Peyer's patch (tissue), 4 donors: ENCODE data around the gene RHBDF2. TPM values are rescaled to one million over a fixed set of nuclear protein-coding genes. Genes with fewer than 3 reads are reported as not detected.

ENCODE experiments used
- DNase-seq, 3 donors: peaks; one replicate each; pipeline ENCODE4 v3.0.0-alpha.2; 2017 to 2019
- H3K27ac ChIP-seq, 4 donors: fragments of 200-600 bp; sonication (generic); one replicate each; pipeline ENCODE4 v1.5.1; 2016 to 2019
- H3K27me3 ChIP-seq, 2 donors: fragments of 200-600 bp; sonication (generic); one replicate each; pipeline ENCODE4 v1.5.1; 2019
- H3K36me3 ChIP-seq, 3 donors: fragments of 200-600 bp; sonication (generic); one replicate each; pipeline ENCODE4 v1.5.1; 2016 to 2019
- H3K4me1 ChIP-seq, 4 donors: fragments of 200-600 bp; sonication (generic); one replicate each; pipeline ENCODE4 v1.5.1; 2016 to 2019
- H3K4me3 ChIP-seq, 4 donors: fragments of 200-600 bp; sonication (generic); 1 replicate in 3 of 4; 2 replicates in 1 of 4; pipeline ENCODE4 v1.5.1; 2016 to 2019; ENCODE audit warnings: mild to moderate bottlenecking in 1 of 4
- H3K9me3 ChIP-seq, 4 donors: fragments of 200-600 bp; sonication (generic); one replicate each; pipeline ENCODE4 v1.5.1; 2016 to 2019; ENCODE audit warnings: mild to moderate bottlenecking in 1 of 4
- CTCF ChIP-seq, 6 experiments: fragments of 450-650 bp in 4 of 6; fragments of 200-600 bp in 2 of 6; sonication (generic) in 1 of 6; IDR thresholded peaks; one replicate each; pipeline ENCODE4 v1.5.1; 2017 to 2019; ENCODE audit warnings: antibody characterized with exemption in 6 of 6, mild to moderate bottlenecking in 3 of 6, moderate library complexity in 1 of 6
- POLR2A ChIP-seq, 2 donors: fragments of 450-650 bp; IDR thresholded peaks; one replicate each; pipeline ENCODE4 v1.5.1; 2017; ENCODE audit warnings: antibody characterized with exemption in 2 of 2, mild to moderate bottlenecking in 2 of 2, moderate library complexity in 2 of 2
- total RNA-seq, 4 donors: library from RNA; depleted of rRNA; stranded (reverse); fragments of >200 nt; gene quantifications; one replicate each; pipeline ENCODE4 v1.1.0, GENCODE V29; 2016

The RHBDF2 gene
- total RNA-seq, 4 donors from 2014 or later = 8.8 to 225 (median 33.0) TPM

GRCh38 chr17:76440751-76441362 is 60.4 kb downstream of the RHBDF2 start:
- H3K27ac ChIP-seq = no peak overlapping the region
- TF ChIP-seq CTCF (IDR thresholded peaks at IDR 0.05) = no peak
- no peak for TF ChIP-seq POLR2A (IDR thresholded peaks at IDR 0.05)
- peaks cover 0 to under 1% (median 0%) of the 10 kb centered on the region in 4 donors for H3K4me1 ChIP-seq
- H3K36me3 ChIP-seq = no peaks in the 10 kb centered on the region
- no peaks in the 10 kb centered on the region for H3K9me3 ChIP-seq
- DNase-seq = no peak
- no peak overlapping the region for H3K4me3 ChIP-seq
- no peaks in the 10 kb centered on the region for H3K27me3 ChIP-seq

DNA sequence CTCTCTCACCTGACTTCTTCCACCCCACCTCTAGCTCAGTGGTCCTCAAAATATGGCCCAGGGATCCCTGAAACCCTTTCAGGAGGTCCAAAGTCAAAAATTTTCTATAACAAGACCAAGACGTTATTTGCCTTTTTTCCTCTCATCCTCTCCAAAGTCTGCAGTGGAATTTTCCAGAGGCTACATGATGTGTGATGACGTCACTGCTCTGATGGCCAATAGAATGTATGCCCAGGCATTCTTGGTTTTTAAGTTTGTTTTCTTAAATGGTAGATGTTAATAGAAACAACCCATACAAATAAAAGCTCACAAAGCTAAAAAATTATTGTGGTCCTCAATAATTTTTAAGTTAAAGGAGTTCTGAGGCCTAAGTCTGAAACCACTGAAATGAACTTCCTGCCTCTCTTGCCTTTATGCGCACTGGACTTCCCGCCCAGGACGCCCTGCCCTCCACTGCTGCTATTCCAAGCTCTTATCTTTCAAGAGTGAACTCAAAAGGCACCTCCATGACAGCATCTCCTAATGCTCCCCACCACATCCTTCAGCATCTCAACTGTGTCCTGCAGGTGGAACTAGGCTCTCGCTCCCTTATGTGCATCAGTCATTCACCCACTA is 61.8 kb downstream of the RHBDF2 start:
- TF ChIP-seq POLR2A (IDR thresholded peaks at IDR 0.05) (no peak), CTCF (IDR thresholded peaks at IDR 0.05) (no peak)
- no peaks in the 10 kb centered on the region for H3K9me3 ChIP-seq
- no peak overlapping the region for H3K4me3 ChIP-seq
- H3K27me3 ChIP-seq = no peaks in the 10 kb centered on the region
- H3K27ac ChIP-seq = no peak overlapping the region
- no peak for DNase-seq
- H3K4me1 ChIP-seq = no peaks in the 10 kb centered on the region
- peaks cover 0 to 5% (median 0%) of the 10 kb centered on the region in 3 donors for H3K36me3 ChIP-seq

DNA sequence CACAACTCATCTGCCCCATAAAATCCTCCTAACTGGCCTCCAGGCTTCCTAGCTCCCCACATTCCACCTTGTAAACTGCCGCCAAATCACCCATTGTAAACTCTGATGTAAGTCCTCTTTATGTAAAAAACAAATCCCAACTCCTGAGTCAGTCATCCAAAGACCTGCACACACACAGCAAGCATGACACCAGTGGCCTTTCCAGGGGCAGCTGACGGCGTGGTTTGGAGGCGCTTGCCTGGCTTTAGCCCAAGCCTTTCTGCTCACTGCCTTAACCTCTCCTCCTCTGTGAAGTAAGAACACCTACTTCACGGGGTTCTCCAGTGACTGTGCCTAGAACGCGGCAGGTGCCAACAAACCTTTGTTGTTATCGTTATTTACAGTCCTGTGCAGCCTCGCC is 62.3 kb downstream of the RHBDF2 start:
- TF ChIP-seq POLR2A (IDR thresholded peaks at IDR 0.05) (no peak), CTCF (IDR thresholded peaks at IDR 0.05) (no peak)
- no peak overlapping the region for H3K27ac ChIP-seq

GRCh38 chr17:76437467-76438402 is 63.5 kb downstream of the RHBDF2 start:
- Histone ChIP-seq H3K4me3 (no peak overlapping the region), H3K27me3 (no peaks in the 10 kb centered on the region), H3K4me1 (no peaks in the 10 kb centered on the region), H3K9me3 (no peaks in the 10 kb centered on the region), H3K36me3 (peaks cover 0 to 5% (median 0%) of the 10 kb centered on the region in 3 donors), H3K27ac (no peak overlapping the region)
- no peak for DNase-seq
- TF ChIP-seq POLR2A (IDR thresholded peaks at IDR 0.05) (no peak), CTCF (IDR thresholded peaks at IDR 0.05) (no peak)

More for the DNA sequence above, 62.3 kb downstream of the RHBDF2 start:
- DNase-seq = no peak
- Histone ChIP-seq H3K36me3 (peaks cover 0 to 5% (median 0%) of the 10 kb centered on the region in 3 donors), H3K9me3 (no peaks in the 10 kb centered on the region), H3K4me1 (no peaks in the 10 kb centered on the region), H3K4me3 (no peak overlapping the region), H3K27me3 (no peaks in the 10 kb centered on the region)

- TF ChIP-seq CTCF (IDR thresholded peaks at IDR 0.05) = no peak
- TF ChIP-seq POLR2A (IDR thresholded peaks at IDR 0.05) = no peak
- H3K27ac ChIP-seq = no peak overlapping the region
- DNase-seq = no peak
Observed at GRCh38 chr17:76435751-76436150, 65.5 kb downstream of the RHBDF2 start.

More at GRCh38 chr17:76435751-76436150, 65.5 kb downstream of the RHBDF2 start:
- H3K4me1 ChIP-seq = no peaks in the 10 kb centered on the region
- no peaks in the 10 kb centered on the region for H3K9me3 ChIP-seq
- H3K4me3 ChIP-seq = no peak overlapping the region
- peaks cover 0 to 5% (median 0%) of the 10 kb centered on the region in 3 donors for H3K36me3 ChIP-seq
- no peaks in the 10 kb centered on the region for H3K27me3 ChIP-seq
